NCI-H128 (cell line): ENCODE results near the gene GTPBP6.
"Not testable (repeated sequence)": the region's sequence is repeated elsewhere in the genome, so short reads cannot be mapped to it uniquely, and the experiment has no call there.

Source experiments
- DNase-seq: peaks from one replicate; lab custom pipeline; 2025; ENCODE audit not compliant: unreplicated experiment; lab: John Stamatoyannopoulos, UW

GTPBP6 gene

DNA sequence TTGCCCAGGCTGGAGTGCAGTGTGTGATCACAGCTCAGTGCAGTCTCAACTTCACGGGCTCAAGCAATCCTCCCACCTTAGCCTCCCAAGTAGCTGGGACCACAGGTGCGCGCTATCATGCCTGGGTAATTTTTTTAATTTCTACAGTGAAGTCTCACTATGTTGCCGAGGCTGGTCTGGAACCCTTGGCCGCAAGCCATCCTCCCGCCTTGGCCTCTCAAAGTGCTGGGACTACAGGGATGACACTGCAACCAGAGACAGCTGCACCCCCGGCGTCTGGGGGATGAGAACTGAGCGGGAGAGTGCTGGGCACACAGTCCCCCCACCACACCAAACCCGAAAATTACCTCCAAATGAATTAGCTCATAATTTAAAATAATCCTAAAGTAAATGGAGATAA is 33.1 kb upstream of the GTPBP6 start:
- DNase-seq = no peak

DNA sequence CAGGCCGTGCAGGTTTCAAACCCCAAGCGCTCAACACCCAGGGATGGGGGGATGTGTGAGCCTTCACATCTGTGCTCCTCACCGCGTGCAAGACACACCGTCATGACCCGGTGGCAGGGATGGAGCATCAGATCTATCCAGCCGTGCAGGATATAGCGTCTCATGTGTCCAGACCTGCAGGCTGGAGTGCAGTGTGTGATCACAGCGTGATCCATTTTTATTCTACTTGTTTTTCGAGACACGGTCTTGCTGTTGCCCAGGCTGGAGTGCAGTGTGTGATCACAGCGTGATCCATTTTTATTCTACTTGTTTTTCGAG is 32.7 kb upstream of the GTPBP6 start:
- DNase-seq = not testable (repeated sequence)

DNA sequence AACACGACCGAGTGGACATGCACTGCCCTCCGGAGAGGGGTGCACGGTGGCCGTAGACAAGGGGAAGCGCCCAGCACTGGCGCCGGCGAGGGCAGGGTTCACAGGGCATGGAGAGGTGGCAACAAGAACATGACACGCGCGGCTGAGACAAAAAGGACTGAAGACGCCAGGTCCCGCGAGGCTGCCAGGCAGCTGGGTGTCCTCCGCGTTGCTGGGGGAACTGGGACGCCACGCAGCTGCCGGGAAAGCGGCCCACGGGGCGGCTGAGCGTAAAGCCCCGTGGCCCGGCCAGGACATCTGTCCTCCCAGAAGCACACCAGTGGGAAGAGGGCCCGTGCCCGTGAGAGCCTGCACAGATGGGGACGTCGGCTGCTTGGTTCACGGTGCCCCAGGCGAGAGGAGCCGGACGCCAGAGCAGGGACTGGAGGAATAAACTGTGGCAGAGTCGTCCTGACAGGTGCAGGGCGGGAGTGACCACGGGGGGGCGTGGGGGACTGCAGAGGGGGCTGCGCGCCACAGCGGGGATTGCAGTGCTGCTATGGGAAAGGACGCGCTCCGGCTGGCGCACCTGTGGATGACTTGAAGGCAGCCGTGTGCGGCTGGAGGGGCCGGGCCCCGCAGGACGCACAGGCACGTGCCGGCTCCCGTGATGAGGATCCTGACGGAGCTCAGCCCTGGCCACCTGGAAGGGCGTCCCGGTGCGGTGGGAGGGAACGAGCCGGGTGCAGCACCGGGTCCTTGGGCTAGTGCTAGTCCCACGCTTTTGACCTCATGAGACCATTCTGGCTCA is 32.1 kb upstream of the GTPBP6 start:
- no peak for DNase-seq

DNA sequence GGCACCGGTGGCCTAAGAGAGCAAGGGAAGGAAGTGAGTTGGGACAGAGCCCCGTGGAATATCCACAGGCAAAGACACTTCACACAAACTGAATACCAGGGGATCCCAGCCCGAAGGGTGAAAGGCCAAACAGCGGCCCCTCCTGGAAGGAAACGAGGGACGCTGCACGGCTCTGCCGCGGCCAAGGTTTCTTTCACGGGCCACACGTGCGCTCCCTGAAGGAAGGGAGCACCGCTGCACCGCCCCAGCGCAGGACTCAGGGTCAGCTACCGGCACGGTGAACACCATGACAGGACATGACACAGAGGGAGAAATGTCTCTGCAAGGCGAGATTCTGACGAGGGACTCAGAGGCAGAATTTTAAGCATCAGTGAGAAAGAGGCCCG is 31.5 kb upstream of the GTPBP6 start:
- no peak for DNase-seq

GRCh38 chrX:349702-350101 is 31.1 kb upstream of the GTPBP6 start:
- no peak for DNase-seq

GRCh38 chrX:349196-349595 is 30.6 kb upstream of the GTPBP6 start:
- DNase-seq = no peak

DNA sequence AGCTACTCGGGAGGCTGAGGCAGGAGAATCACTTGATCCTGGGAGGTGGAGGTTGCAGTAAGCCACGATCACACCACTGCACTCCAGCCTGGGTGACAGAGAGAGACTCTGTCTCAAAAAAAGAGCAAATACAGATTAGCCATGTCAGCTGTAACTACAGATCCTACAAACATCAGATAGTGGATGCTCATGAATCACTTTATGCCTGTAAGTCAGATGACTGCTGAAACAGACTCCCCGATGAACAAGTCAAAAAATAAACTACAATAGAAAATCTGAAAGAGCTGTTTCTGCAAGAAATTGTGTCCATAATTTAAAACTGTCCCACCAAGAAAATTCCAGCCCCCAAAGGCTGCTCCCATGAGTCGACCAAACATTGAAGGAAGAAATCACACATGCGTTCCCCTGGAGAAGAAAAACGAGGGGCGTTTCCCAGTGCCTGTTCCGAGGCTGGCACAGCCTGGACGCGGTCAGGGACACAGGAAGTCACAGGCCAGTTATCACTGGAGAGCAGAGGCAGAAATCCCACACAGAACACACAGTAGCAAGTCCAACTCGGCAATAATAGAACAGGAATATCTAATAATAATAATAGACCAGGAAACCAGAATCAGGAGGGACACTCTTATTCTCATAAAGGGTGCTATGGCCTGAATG is 30.0 kb upstream of the GTPBP6 start:
- no peak for DNase-seq

- DNase-seq = no peak
Observed at GRCh38 chrX:347351-348117, 28.9 kb upstream of the GTPBP6 start.

- no peak for DNase-seq
Observed at GRCh38 chrX:346034-346813, 27.6 kb upstream of the GTPBP6 start.

DNA sequence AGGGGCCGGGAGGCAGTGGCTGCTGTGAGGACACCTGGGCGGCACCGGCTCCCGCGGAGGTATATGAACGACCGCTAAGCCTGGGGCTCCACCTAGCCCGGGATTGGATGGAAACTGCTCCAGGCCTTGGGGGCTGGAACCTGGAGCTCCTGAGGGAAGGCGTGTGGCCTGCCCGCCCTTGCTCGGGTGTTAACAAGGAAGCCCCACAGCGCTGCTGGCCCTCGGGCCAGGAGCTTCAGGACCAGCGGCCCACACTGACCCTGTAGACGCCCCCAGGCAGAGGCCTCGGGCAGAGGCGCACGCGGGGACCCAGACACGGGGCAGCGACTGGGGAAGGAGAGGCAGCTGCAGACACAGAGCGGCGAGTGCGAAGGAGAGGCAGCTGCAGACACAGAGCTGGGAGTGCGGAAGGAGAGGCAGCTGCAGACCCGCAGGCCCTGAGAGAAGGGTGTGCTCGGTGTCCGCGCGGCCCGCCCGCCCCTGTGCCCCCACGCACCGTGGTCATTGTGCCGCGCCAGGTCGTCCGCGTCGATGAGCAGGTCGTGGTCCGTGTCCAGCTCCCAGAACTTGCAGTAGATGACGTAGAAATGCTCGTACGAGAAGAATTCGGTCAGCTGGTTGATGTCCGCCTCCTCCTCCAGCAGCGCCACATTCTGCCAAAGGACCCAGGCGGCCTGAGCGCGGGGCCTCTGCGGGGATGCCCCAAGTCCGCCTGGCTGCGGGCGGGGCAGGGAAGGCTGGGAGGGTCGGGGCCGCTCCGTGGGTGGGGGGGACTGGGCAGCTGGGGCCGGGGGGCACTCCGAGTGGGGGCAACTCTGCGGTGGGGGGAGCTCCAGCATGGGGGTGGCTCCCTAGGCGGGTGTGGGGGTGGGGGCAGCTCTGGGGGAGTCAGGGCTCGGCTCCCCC is 26.7 kb upstream of the GTPBP6 start:
- no peak for DNase-seq

DNA sequence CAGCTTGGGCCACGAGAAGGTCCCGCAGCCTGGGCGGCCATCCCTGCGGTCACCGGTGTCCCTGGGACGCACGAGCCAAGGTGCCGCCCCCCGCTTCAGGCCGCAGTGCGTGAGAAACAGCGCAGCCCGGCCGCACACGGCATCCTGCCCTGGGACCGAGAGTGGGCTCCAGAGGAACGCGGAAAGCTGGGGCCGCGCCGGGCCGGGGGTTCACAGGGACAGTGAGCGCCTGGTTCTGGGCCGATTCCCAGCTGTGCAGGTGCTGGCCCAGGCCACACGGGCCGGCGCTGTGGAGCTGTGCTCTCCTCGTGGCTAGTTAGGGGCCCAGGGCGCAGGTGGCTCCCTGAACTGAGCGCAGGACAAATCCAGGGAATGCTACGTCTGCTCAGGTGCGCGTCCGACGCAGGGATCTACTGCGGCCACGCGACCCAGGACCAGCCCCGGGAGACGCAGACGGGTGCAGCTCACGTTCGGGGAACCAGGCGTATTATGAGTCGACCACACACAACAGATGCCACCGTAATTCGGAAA is 25.8 kb upstream of the GTPBP6 start:
- DNase-seq = no peak

GRCh38 chrX:341541-342101 is 23.0 kb upstream of the GTPBP6 start:
- no peak for DNase-seq

- no peak for DNase-seq
Observed at GRCh38 chrX:340641-341423, 22.2 kb upstream of the GTPBP6 start.

DNA sequence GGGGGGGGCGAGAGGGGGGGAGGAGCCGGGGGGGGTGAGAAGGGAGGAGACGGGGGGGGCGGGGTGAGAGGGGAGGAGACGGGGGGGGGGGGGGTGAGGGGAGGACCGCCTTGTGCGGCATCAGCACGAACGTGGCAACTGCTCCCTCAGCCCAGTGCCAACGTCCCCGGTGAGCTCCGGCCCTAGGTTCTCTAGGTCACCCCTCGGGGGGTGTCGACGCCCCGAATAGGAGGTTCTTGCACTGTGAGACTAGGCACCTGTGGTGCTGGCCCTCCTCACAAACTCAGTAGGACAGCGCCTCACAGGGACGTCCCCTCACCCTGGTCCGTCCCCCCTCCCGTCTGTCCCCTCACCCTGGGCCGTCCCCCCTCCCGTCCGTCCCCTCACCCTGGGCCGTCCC is 21.5 kb upstream of the GTPBP6 start:
- no peak for DNase-seq

- no peak for DNase-seq
Observed at GRCh38 chrX:338836-339400, 20.3 kb upstream of the GTPBP6 start.

GRCh38 chrX:338281-338835 is 19.8 kb upstream of the GTPBP6 start:
- DNase-seq = no peak

GRCh38 chrX:337331-337831 is 18.8 kb upstream of the GTPBP6 start:
- no peak for DNase-seq

GRCh38 chrX:336227-336626 is 17.6 kb upstream of the GTPBP6 start:
- no peak for DNase-seq
